GM19328 (cell line): ENCODE data around the gene CCDC78.

Source experiments
- ATAC-seq: cut with Tn5 transposase; IDR thresholded peaks from one replicate; pipeline ENCODE4 v1.9.1; 2021; ENCODE audit warnings: mild to moderate bottlenecking, moderate library complexity; ENCODE audit not compliant: unreplicated experiment

CCDC78 gene

GRCh38 chr16:726438-727290 is at the start of gene CCDC78, which contains the start of gene HAGHL:
Gene CCDC78 (minus strand): TSS chr16:726443. CDS start chr16:726367, 76 bp downstream.
Gene HAGHL (plus strand): TSS chr16:727106. CDS start chr16:727510, 404 bp downstream.
- ATAC-seq = no peak

- no peak for ATAC-seq
Observed at GRCh38 chr16:775236-775796, 49.1 kb upstream of the CCDC78 start.

GRCh38 chr16:774086-775001 is 48.1 kb upstream of the CCDC78 start:
- ATAC-seq = no peak

- ATAC-seq = no peak
Observed at GRCh38 chr16:772959-773358, 46.7 kb upstream of the CCDC78 start.

GRCh38 chr16:770411-770810 is 44.2 kb upstream of the CCDC78 start:
- ATAC-seq = no peak

GRCh38 chr16:769934-770333 is 43.7 kb upstream of the CCDC78 start:
- ATAC-seq = no peak

GRCh38 chr16:769184-769784 is 43.0 kb upstream of the CCDC78 start:
- ATAC-seq = no peak

- no peak for ATAC-seq
Observed at GRCh38 chr16:768428-768827, 42.2 kb upstream of the CCDC78 start.

GRCh38 chr16:767743-768235 is 41.5 kb upstream of the CCDC78 start:
- ATAC-seq = no peak

GRCh38 chr16:766820-767640 is 40.8 kb upstream of the CCDC78 start:
- no peak for ATAC-seq

GRCh38 chr16:766008-766819 is 40.0 kb upstream of the CCDC78 start:
- ATAC-seq = no peak

- no peak for ATAC-seq
Observed at GRCh38 chr16:765488-765865, 39.2 kb upstream of the CCDC78 start.

GRCh38 chr16:764848-765487 is 38.7 kb upstream of the CCDC78 start:
- ATAC-seq = no peak

- no peak for ATAC-seq
Observed at GRCh38 chr16:764184-764750, 38.0 kb upstream of the CCDC78 start.

GRCh38 chr16:763369-764183 is 37.3 kb upstream of the CCDC78 start:
- no peak for ATAC-seq

GRCh38 chr16:762595-763268 is 36.5 kb upstream of the CCDC78 start:
- no peak for ATAC-seq
